ENCODE data around the gene INS.
"Not testable (repeated sequence)": the region's sequence is repeated elsewhere in the genome, so short reads cannot be mapped to it uniquely, and the experiment has no call there.

The INS gene

DNA sequence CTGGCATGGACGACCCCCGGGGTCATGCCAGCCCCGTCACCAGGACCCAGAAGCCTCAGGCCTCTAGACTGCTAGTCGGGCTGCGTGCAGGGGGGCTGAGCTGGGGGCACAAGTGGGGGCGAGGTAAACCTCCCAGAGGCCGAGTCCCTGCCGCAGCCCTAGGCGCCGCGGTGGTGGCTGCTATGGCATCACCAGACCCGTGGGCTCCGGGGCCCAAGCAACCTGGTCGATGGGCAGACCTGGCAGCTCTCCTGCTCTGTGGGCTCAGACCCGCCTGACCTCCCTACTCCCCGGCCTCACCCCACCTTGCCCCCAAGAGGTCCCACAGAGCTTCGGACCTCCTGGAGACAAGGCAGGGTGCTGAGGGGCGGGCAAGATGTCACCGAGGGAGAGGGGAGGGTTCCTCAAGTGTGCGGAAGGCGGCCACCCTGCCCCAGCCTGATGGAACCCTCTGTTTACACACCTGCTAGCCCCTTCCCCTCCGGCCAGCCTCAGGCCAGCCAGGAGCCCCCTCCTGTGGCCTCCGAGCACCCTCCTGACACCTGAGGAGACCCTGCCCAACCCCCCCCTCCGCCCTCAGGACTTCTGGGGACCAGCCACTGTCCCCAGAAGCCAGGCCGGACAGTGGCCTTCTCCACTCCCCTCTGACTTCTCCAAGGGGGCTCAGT lies 31.2 kb downstream of the INS start:
- Mint-ChIP-seq H3K36me3 (peaks cover 48% of the 10 kb centered on the region), H3K27ac (no peak overlapping the region), H3K9me3 (no peaks in the 10 kb centered on the region), H3K4me3 (no peak overlapping the region), H3K4me1 (peaks cover 17% of the 10 kb centered on the region)
- ATAC-seq (no peak), DNase-seq (ENCODE audit: low spot score in 2 of 2) (no peak)

- peaks cover 42% of the 10 kb centered on the region for H3K36me3 Mint-ChIP-seq
- H3K4me3 Mint-ChIP-seq: no peak overlapping the region
- no peak overlapping the region for H3K27ac Mint-ChIP-seq
- ATAC-seq: no peak
- H3K4me1 Mint-ChIP-seq: peaks cover 22% of the 10 kb centered on the region
- no peaks in the 10 kb centered on the region for H3K9me3 Mint-ChIP-seq
- no peak for DNase-seq (ENCODE audit: low spot score in 2 of 2)
Measured at GRCh38 chr11:2129308-2129698, 31.7 kb downstream of the INS start.

GRCh38 chr11:2128511-2129307 lies 32.3 kb downstream of the INS start:
- no peaks in the 10 kb centered on the region for H3K9me3 Mint-ChIP-seq
- no peak for DNase-seq (ENCODE audit: low spot score in 2 of 2)
- H3K27ac Mint-ChIP-seq: no peak overlapping the region
- H3K4me3 Mint-ChIP-seq: no peak overlapping the region
- peaks cover 22% of the 10 kb centered on the region for H3K4me1 Mint-ChIP-seq
- peaks cover 37% of the 10 kb centered on the region for H3K36me3 Mint-ChIP-seq
- no peak for ATAC-seq

DNA sequence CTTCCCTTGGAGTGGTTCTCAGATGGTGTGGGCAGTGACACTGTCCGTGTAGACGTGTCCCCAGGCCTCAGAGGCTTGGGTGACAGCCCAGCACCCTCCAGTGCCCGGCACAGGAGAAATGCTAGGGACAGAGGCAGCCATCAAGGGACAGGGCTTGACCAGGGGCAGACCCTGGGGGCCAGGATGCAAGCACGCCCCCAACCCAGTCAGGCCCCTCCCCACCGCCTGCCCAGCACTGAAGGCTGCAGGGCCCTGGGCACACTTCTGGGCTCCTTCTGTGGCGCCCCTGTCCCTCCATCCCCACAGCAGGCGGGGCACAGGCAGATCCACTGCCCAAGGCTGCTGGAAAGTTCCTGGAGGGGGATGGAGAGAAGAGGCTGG lies 32.9 kb downstream of the INS start:
- Mint-ChIP-seq H3K4me1 (peaks cover 22% of the 10 kb centered on the region), H3K9me3 (no peaks in the 10 kb centered on the region), H3K36me3 (peaks cover 31% of the 10 kb centered on the region), H3K4me3 (no peak overlapping the region), H3K27ac (no peak overlapping the region)
- no peak for ATAC-seq
- no peak for DNase-seq (ENCODE audit: low spot score in 2 of 2)

DNA sequence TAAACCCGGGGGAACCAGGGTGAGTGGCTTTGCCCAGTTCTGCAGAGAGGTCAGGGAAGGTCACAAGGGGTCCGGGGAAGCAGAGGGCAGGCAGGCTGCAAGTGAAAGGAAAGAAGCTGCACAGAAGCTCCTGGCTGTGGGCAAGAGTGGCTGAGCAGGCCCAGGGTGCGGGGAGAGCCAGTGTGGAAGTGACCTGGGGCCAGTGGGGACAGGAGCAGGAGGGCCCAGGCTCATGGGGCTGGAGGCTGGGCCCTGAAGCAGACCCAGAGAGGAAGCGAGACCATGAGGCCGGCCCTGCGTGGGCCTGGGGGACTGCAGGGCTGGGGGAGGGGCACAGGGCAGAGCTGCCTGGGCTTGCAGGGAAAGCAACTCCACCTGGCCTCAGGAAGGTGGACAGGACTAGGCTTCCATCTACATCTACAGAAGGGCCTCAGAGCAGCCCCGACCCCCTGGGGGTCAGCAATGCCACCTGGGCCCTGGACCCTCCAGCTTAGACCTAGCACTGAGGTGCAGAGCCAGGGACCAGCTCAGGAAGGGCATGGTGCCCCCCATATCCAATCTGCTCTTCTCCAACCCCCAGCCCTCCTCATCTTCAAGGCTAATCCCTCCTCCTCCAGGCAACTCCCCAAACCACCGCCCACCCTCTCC lies 33.4 kb downstream of the INS start:
- H3K4me3 Mint-ChIP-seq: no peak overlapping the region
- no peak for DNase-seq (ENCODE audit: low spot score in 2 of 2)
- no peak overlapping the region for H3K27ac Mint-ChIP-seq
- peaks cover 26% of the 10 kb centered on the region for H3K36me3 Mint-ChIP-seq
- ATAC-seq: no peak
- peaks cover 22% of the 10 kb centered on the region for H3K4me1 Mint-ChIP-seq
- H3K9me3 Mint-ChIP-seq: no peaks in the 10 kb centered on the region

GRCh38 chr11:2126520-2127085 lies 34.4 kb downstream of the INS start:
- H3K36me3 Mint-ChIP-seq: peaks cover 16% of the 10 kb centered on the region
- peaks cover 16% of the 10 kb centered on the region for H3K4me1 Mint-ChIP-seq
- DNase-seq (ENCODE audit: low spot score in 2 of 2) (no peak), ATAC-seq (no peak)
- H3K4me3 Mint-ChIP-seq: no peak overlapping the region
- H3K27ac Mint-ChIP-seq: no peak overlapping the region
- H3K9me3 Mint-ChIP-seq: no peaks in the 10 kb centered on the region

GRCh38 chr11:2124736-2125484 lies 36.1 kb downstream of the INS start:
- H3K36me3 Mint-ChIP-seq; H3K4me3 Mint-ChIP-seq; H3K9me3 Mint-ChIP-seq; ATAC-seq; H3K27ac Mint-ChIP-seq; DNase-seq (ENCODE audit: low spot score in 2 of 2): not testable (repeated sequence)
- peaks cover 11% of the 10 kb centered on the region for H3K4me1 Mint-ChIP-seq

GRCh38 chr11:2123628-2123960 lies 37.4 kb downstream of the INS start:
- DNase-seq (ENCODE audit: low spot score in 2 of 2) (no peak), ATAC-seq (no peak)
- Mint-ChIP-seq H3K27ac (no peak overlapping the region), H3K36me3 (no peaks in the 10 kb centered on the region), H3K9me3 (no peaks in the 10 kb centered on the region), H3K4me1 (peaks cover 11% of the 10 kb centered on the region), H3K4me3 (no peak overlapping the region)

GRCh38 chr11:2122907-2123627 lies 37.9 kb downstream of the INS start:
- no peak for DNase-seq (ENCODE audit: low spot score in 2 of 2)
- Mint-ChIP-seq H3K27ac (peak overlapping the region; percentile 20), H3K36me3 (no peaks in the 10 kb centered on the region), H3K4me1 (peaks cover 11% of the 10 kb centered on the region), H3K4me3 (no peak overlapping the region), H3K9me3 (no peaks in the 10 kb centered on the region)
- ATAC-seq: no peak

DNA sequence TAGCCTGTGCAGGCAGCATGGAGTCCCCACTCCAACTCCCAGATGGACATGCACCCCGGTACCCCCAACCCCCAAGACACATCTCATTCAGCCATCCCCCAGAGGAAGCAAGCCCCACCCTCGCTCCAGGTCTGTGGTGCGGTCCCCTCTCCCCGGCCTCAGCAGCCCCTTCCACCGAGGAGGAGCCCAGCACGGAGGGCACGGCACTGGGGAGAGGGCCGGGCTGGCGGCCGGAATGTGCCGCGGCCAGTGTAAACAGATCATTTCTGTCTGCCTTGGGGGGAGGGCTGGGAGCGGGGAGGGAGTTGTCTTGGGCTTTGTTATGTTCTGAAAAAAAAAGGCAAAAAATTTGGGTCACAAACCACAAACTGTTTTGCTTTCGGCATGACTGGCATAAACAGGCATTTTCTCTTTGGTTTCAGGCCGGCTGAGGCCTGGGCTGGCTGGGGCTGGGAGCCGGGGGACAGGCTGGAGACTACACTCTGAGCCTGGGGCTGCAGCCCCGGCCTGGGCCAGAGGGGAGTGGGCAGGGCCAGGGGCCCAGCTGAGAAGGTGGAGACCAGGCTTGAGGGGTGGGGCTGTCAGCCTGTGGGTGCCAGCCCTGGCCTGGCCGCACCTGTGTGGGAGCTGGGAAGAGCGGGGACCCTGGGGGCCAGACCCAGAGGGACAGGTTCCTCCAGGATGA lies 38.6 kb downstream of the INS start:
- Mint-ChIP-seq H3K4me3 (no peak overlapping the region), H3K9me3 (no peaks in the 10 kb centered on the region), H3K36me3 (no peaks in the 10 kb centered on the region), H3K27ac (no peak overlapping the region), H3K4me1 (peaks cover 11% of the 10 kb centered on the region)
- DNase-seq (ENCODE audit: low spot score in 2 of 2) (no peak), ATAC-seq (peak; percentile 30)

- Mint-ChIP-seq H3K4me1 (peaks cover 11% of the 10 kb centered on the region), H3K27ac (no peak overlapping the region), H3K4me3 (no peak overlapping the region), H3K36me3 (no peaks in the 10 kb centered on the region), H3K9me3 (no peaks in the 10 kb centered on the region)
- ATAC-seq: no peak
- DNase-seq (ENCODE audit: low spot score in 2 of 2): no peak
Measured at GRCh38 chr11:2121227-2122130, 39.5 kb downstream of the INS start.

GRCh38 chr11:2120359-2121100 lies 40.5 kb downstream of the INS start:
- Mint-ChIP-seq H3K27ac (no peak overlapping the region), H3K9me3 (no peaks in the 10 kb centered on the region), H3K36me3 (no peaks in the 10 kb centered on the region), H3K4me1 (peaks cover 11% of the 10 kb centered on the region), H3K4me3 (no peak overlapping the region)
- ATAC-seq (no peak), DNase-seq (ENCODE audit: low spot score in 2 of 2) (no peak)

DNA sequence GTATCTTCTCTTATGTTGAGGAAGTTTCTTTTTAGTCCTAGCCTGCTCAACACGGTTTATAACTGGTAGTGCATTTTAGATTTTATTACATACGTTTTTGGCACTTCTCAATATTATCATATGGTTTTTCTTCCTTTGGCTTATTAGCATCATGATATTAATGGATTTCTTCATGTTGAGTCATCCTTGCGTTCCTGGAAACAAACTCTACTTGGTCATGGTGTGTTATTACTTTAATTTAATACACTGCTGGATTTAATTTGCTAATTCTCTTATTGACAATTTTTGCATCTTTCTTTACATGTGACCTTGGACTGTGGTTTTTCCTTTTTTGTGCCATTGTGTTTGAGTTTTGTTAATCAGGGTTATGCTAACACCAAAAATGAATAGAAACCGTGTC lies 42.3 kb downstream of the INS start:
- no peaks in the 10 kb centered on the region for H3K4me1 Mint-ChIP-seq
- no peak for DNase-seq (ENCODE audit: low spot score in 2 of 2)

More for the DNA sequence above, 42.3 kb downstream of the INS start:
- H3K36me3 Mint-ChIP-seq: no peaks in the 10 kb centered on the region
- no peak for ATAC-seq
- no peak overlapping the region for H3K4me3 Mint-ChIP-seq
- H3K9me3 Mint-ChIP-seq: no peaks in the 10 kb centered on the region
- H3K27ac Mint-ChIP-seq: no peak overlapping the region
